HAP-1 (cell line): Measurements from ENCODE around the gene LPA.

Source experiments
- DNase-seq, 2 experiments: peaks; one replicate each; pipeline ENCODE4 v3.0.0-alpha.2; 2016 to 2020; ENCODE audit warnings: low spot score in 2 of 2
- H3K27me3 ChIP-seq: fragments of 250-450 bp; sonication (Bioruptor Pico); 2 replicates; pipeline ENCODE4 v1.5.1; 2020; ENCODE audit warnings: low read depth, mild to moderate bottlenecking, moderate library complexity
- H3K36me3 ChIP-seq: fragments of 250-450 bp; sonication (Bioruptor Pico); replicated peaks from 2 replicates; pipeline ENCODE4 v1.5.1; 2020; ENCODE audit warnings: mild to moderate bottlenecking
- H3K4me1 ChIP-seq: fragments of 250-450 bp; sonication (Bioruptor Pico); 2 replicates; pipeline ENCODE4 v1.5.1; 2020; ENCODE audit warnings: mild to moderate bottlenecking
- H3K4me3 ChIP-seq: fragments of 250-450 bp; sonication (Bioruptor Pico); 2 replicates; pipeline ENCODE4 v1.5.1; 2020; ENCODE audit warnings: mild to moderate bottlenecking, moderate library complexity
- H3K9me3 ChIP-seq: fragments of 250-450 bp; sonication (Bioruptor Pico); 2 replicates; pipeline ENCODE4 v1.5.1; 2020; ENCODE audit warnings: mild to moderate bottlenecking, moderate library complexity
- in situ Hi-C: fragments of 300-500 bp; cut with MboI; formaldehyde crosslinking; loops from 3 replicates; pipeline ENCODE4 v1.14.3; 2020; ENCODE audit warnings: low sequenced_read_pairs, inconsistent platforms, mixed read lengths

Gene LPA

GRCh38 chr6:160513836-160514235 is 150.2 kb downstream of the LPA start:
- no peak for DNase-seq
- H3K36me3 ChIP-seq, result no peaks in the 10 kb centered on the region
- H3K4me1 ChIP-seq, result no peaks in the 10 kb centered on the region
- H3K27me3 ChIP-seq, result no peaks in the 10 kb centered on the region
- H3K4me3 ChIP-seq, result no peak overlapping the region
- in situ Hi-C loops, result no loop called here
- H3K9me3 ChIP-seq, result no peaks in the 10 kb centered on the region

- in situ Hi-C loops, result no loop called here
- H3K9me3 ChIP-seq, result no peaks in the 10 kb centered on the region
- DNase-seq, result no peak
- no peaks in the 10 kb centered on the region for H3K36me3 ChIP-seq
- no peaks in the 10 kb centered on the region for H3K4me1 ChIP-seq
- H3K4me3 ChIP-seq, result no peak overlapping the region
- H3K27me3 ChIP-seq, result no peaks in the 10 kb centered on the region
These were observed 153.0 kb downstream of the LPA start for GRCh38 chr6:160510976-160511617.

- in situ Hi-C loops, result no loop called here
- Histone ChIP-seq H3K9me3 (no peaks in the 10 kb centered on the region), H3K4me1 (no peaks in the 10 kb centered on the region), H3K27me3 (no peaks in the 10 kb centered on the region), H3K36me3 (no peaks in the 10 kb centered on the region), H3K4me3 (no peak overlapping the region)
- no peak for DNase-seq
These were observed 153.9 kb downstream of the LPA start for GRCh38 chr6:160510199-160510598.

- DNase-seq, result no peak
- Histone ChIP-seq H3K4me3 (no peak overlapping the region), H3K9me3 (no peaks in the 10 kb centered on the region), H3K27me3 (no peaks in the 10 kb centered on the region), H3K36me3 (no peaks in the 10 kb centered on the region), H3K4me1 (no peaks in the 10 kb centered on the region)
- in situ Hi-C loops, result no loop called here
These were observed 154.5 kb downstream of the LPA start for GRCh38 chr6:160509610-160510009.

GRCh38 chr6:160508599-160508998 is 155.5 kb downstream of the LPA start:
- no peaks in the 10 kb centered on the region for H3K27me3 ChIP-seq
- H3K4me1 ChIP-seq, result no peaks in the 10 kb centered on the region
- H3K4me3 ChIP-seq, result no peak overlapping the region
- in situ Hi-C loops, result no loop called here
- no peak for DNase-seq
- H3K9me3 ChIP-seq, result no peaks in the 10 kb centered on the region
- no peaks in the 10 kb centered on the region for H3K36me3 ChIP-seq

GRCh38 chr6:160507420-160507819 is 156.7 kb downstream of the LPA start:
- H3K4me1 ChIP-seq, result no peaks in the 10 kb centered on the region

GRCh38 chr6:160505970-160506369 is 158.1 kb downstream of the LPA start:
- in situ Hi-C loops, result no loop called here
- Histone ChIP-seq H3K4me1 (no peaks in the 10 kb centered on the region), H3K4me3 (no peak overlapping the region), H3K36me3 (no peaks in the 10 kb centered on the region), H3K9me3 (no peaks in the 10 kb centered on the region), H3K27me3 (no peaks in the 10 kb centered on the region)
- DNase-seq, result no peak

More at GRCh38 chr6:160507420-160507819, 156.7 kb downstream of the LPA start:
- Histone ChIP-seq H3K36me3 (no peaks in the 10 kb centered on the region), H3K27me3 (no peaks in the 10 kb centered on the region), H3K9me3 (no peaks in the 10 kb centered on the region), H3K4me3 (no peak overlapping the region)
- no peak for DNase-seq
- in situ Hi-C loops, result no loop called here

- Histone ChIP-seq H3K4me3 (no peak overlapping the region), H3K4me1 (no peaks in the 10 kb centered on the region), H3K36me3 (no peaks in the 10 kb centered on the region), H3K9me3 (no peaks in the 10 kb centered on the region), H3K27me3 (no peaks in the 10 kb centered on the region)
- in situ Hi-C loops, result no loop called here
- no peak for DNase-seq
These were observed 163.4 kb downstream of the LPA start for GRCh38 chr6:160500639-160501038.

GRCh38 chr6:160494576-160494975 is 169.5 kb downstream of the LPA start:
- no peak for DNase-seq
- H3K36me3 ChIP-seq, result no peaks in the 10 kb centered on the region
- no peaks in the 10 kb centered on the region for H3K4me1 ChIP-seq
- in situ Hi-C loops, result no loop called here
- H3K27me3 ChIP-seq, result no peaks in the 10 kb centered on the region
- H3K9me3 ChIP-seq, result no peaks in the 10 kb centered on the region
- H3K4me3 ChIP-seq, result no peak overlapping the region

GRCh38 chr6:160489091-160489490 is 175.0 kb downstream of the LPA start:
- H3K4me1 ChIP-seq, result no peaks in the 10 kb centered on the region
- in situ Hi-C loops, result no loop called here

GRCh38 chr6:160487116-160487515 is 177.0 kb downstream of the LPA start:
- in situ Hi-C loops, result no loop called here

More at GRCh38 chr6:160489091-160489490, 175.0 kb downstream of the LPA start:
- H3K36me3 ChIP-seq, result no peaks in the 10 kb centered on the region
- H3K27me3 ChIP-seq, result no peaks in the 10 kb centered on the region
- DNase-seq, result no peak
- no peak overlapping the region for H3K4me3 ChIP-seq
- no peaks in the 10 kb centered on the region for H3K9me3 ChIP-seq

More at GRCh38 chr6:160487116-160487515, 177.0 kb downstream of the LPA start:
- no peak for DNase-seq
- Histone ChIP-seq H3K9me3 (no peaks in the 10 kb centered on the region), H3K4me1 (no peaks in the 10 kb centered on the region), H3K36me3 (no peaks in the 10 kb centered on the region), H3K27me3 (no peaks in the 10 kb centered on the region), H3K4me3 (no peak overlapping the region)
